Osteocyte (in vitro differentiated cells): ENCODE data around the gene TNXB. TPM values are rescaled to one million over a fixed set of nuclear protein-coding genes. Genes with fewer than 3 reads are reported as not detected.
"Not testable (repeated sequence)": the region's sequence is repeated elsewhere in the genome, so short reads cannot be mapped to it uniquely, and the experiment has no call there.

Experiments
- DNase-seq: peaks from one replicate; pipeline ENCODE4 v3.0.0; 2021; ENCODE audit warnings: mixed read lengths; ENCODE audit not compliant: unreplicated experiment; ENCODE audit errors: extremely low spot score
- H3K27ac Mint-ChIP-seq: one replicate; pipeline ENCODE4 v1.8.0; 2021; ENCODE audit warnings: mild to moderate bottlenecking, mixed read lengths; ENCODE audit not compliant: unreplicated experiment
- H3K27me3 Mint-ChIP-seq: one replicate; pipeline ENCODE4 v1.8.0; 2021; ENCODE audit warnings: mixed read lengths; ENCODE audit not compliant: unreplicated experiment
- H3K36me3 Mint-ChIP-seq: one replicate; pipeline ENCODE4 v1.8.0; 2021; ENCODE audit warnings: mixed read lengths; ENCODE audit not compliant: unreplicated experiment
- H3K4me1 Mint-ChIP-seq: one replicate; pipeline ENCODE4 v1.8.0; 2021; ENCODE audit warnings: mixed read lengths; ENCODE audit not compliant: unreplicated experiment
- H3K4me3 Mint-ChIP-seq: one replicate; pipeline ENCODE4 v1.8.0; 2021; ENCODE audit warnings: mild to moderate bottlenecking, moderate library complexity, mixed read lengths; ENCODE audit not compliant: unreplicated experiment
- H3K9me3 Mint-ChIP-seq: one replicate; pipeline ENCODE4 v1.8.0; 2021; ENCODE audit warnings: mixed read lengths; ENCODE audit not compliant: unreplicated experiment
- CTCF ChIP-seq: fragments of 200-600 bp; sonication (generic); IDR thresholded peaks from 2 replicates; pipeline ENCODE4 v1.5.0; 2021; ENCODE audit warnings: antibody characterized with exemption, mild to moderate bottlenecking, moderate library complexity
- total RNA-seq: library from RNA; stranded (reverse); gene quantifications from 2 replicates; pipeline ENCODE4 v1.2.1, GENCODE V29; 2021

Gene TNXB
- total RNA-seq, 1 donor from 2014 or later, result 13.9 TPM

GRCh38 chr6:32046450-32047083 is 62.6 kb downstream of the TNXB start:
- Mint-ChIP-seq H3K9me3 (no peaks in the 10 kb centered on the region), H3K27ac (peak overlapping the region; percentile 94), H3K36me3 (no peaks in the 10 kb centered on the region), H3K27me3 (no peaks in the 10 kb centered on the region), H3K4me1 (peaks cover 26% of the 10 kb centered on the region), H3K4me3 (no peak overlapping the region)
- DNase-seq, result no peak
- peak; percentile 40 for TF ChIP-seq CTCF

- Mint-ChIP-seq H3K4me1 (peaks cover 26% of the 10 kb centered on the region), H3K9me3 (no peaks in the 10 kb centered on the region)
- no peak for DNase-seq
These were observed 63.2 kb downstream of the TNXB start for GRCh38 chr6:32045811-32046449.

GRCh38 chr6:32044916-32045315 is 64.2 kb downstream of the TNXB start:
- H3K9me3 Mint-ChIP-seq, DNase-seq, H3K4me3 Mint-ChIP-seq, H3K36me3 Mint-ChIP-seq, H3K27ac Mint-ChIP-seq, H3K27me3 Mint-ChIP-seq: not testable (repeated sequence)
- H3K4me1 Mint-ChIP-seq, result peaks cover 26% of the 10 kb centered on the region

More at GRCh38 chr6:32045811-32046449, 63.2 kb downstream of the TNXB start:
- H3K27me3 Mint-ChIP-seq, result no peaks in the 10 kb centered on the region
- H3K4me3 Mint-ChIP-seq, result no peak overlapping the region
- peak overlapping the region; percentile 94 for H3K27ac Mint-ChIP-seq
- no peaks in the 10 kb centered on the region for H3K36me3 Mint-ChIP-seq
- no peak for TF ChIP-seq CTCF

- H3K36me3 Mint-ChIP-seq, H3K9me3 Mint-ChIP-seq, H3K4me3 Mint-ChIP-seq, H3K27ac Mint-ChIP-seq, DNase-seq, H3K27me3 Mint-ChIP-seq: not testable (repeated sequence)
- peaks cover 26% of the 10 kb centered on the region for H3K4me1 Mint-ChIP-seq
These were observed 65.4 kb downstream of the TNXB start for GRCh38 chr6:32043589-32044380.

GRCh38 chr6:32042276-32042675 is 66.9 kb downstream of the TNXB start:
- H3K27ac Mint-ChIP-seq, H3K4me3 Mint-ChIP-seq, DNase-seq, H3K27me3 Mint-ChIP-seq, H3K9me3 Mint-ChIP-seq, H3K36me3 Mint-ChIP-seq: not testable (repeated sequence)
- peaks cover 16% of the 10 kb centered on the region for H3K4me1 Mint-ChIP-seq

GRCh38 chr6:32041385-32041784 is 67.8 kb downstream of the TNXB start:
- not testable (repeated sequence) for H3K27ac Mint-ChIP-seq, H3K4me3 Mint-ChIP-seq

GRCh38 chr6:32041050-32041321 is 68.2 kb downstream of the TNXB start:
- not testable (repeated sequence) for H3K27me3 Mint-ChIP-seq, H3K4me3 Mint-ChIP-seq, H3K9me3 Mint-ChIP-seq, H3K4me1 Mint-ChIP-seq, H3K36me3 Mint-ChIP-seq, DNase-seq, H3K27ac Mint-ChIP-seq

More at GRCh38 chr6:32041385-32041784, 67.8 kb downstream of the TNXB start:
- H3K27me3 Mint-ChIP-seq, DNase-seq, H3K9me3 Mint-ChIP-seq, H3K4me1 Mint-ChIP-seq, H3K36me3 Mint-ChIP-seq: not testable (repeated sequence)

GRCh38 chr6:32040299-32041049 is 68.7 kb downstream of the TNXB start:
- not testable (repeated sequence) for H3K27me3 Mint-ChIP-seq

GRCh38 chr6:32039321-32040274 is 69.5 kb downstream of the TNXB start:
- not testable (repeated sequence) for H3K27ac Mint-ChIP-seq

More at GRCh38 chr6:32040299-32041049, 68.7 kb downstream of the TNXB start:
- not testable (repeated sequence) for H3K36me3 Mint-ChIP-seq, H3K9me3 Mint-ChIP-seq, H3K4me1 Mint-ChIP-seq, H3K27ac Mint-ChIP-seq, H3K4me3 Mint-ChIP-seq, DNase-seq

More at GRCh38 chr6:32039321-32040274, 69.5 kb downstream of the TNXB start:
- not testable (repeated sequence) for H3K4me3 Mint-ChIP-seq, H3K4me1 Mint-ChIP-seq, DNase-seq, H3K9me3 Mint-ChIP-seq, H3K36me3 Mint-ChIP-seq, H3K27me3 Mint-ChIP-seq
